Smooth muscle cell of the brain vasculature (primary cell): ENCODE measurements around the gene PRKN.
"Not testable (repeated sequence)": the region's sequence is repeated elsewhere in the genome, so short reads cannot be mapped to it uniquely, and the experiment has no call there.

Experiments used
- DNase-seq: peaks from one replicate; pipeline ENCODE4 v3.0.0-alpha.2; 2012; ENCODE audit warnings: low read depth, low spot score

The PRKN gene

DNA sequence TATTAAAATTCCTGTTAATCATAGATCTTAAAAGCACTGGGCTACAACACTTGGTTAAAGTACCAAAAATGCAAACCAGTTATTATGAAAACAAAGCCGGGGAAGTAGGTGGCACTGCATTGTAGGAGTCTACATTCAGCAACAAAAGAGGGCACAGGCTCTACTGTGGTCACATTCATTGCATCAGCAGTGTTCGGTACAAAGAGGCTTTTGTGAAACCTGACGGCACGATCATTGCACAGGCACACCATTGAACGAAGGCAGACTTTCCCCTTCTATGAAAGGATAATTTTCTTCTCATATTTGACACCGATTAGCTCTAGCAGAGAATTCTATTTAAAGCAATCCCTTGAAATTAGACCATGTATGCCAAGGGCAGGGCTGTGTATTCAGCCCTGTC lies 1409.1 kb downstream of the PRKN start:
- DNase-seq, result no peak

GRCh38 chr6:161316531-161316930 lies 1411.0 kb downstream of the PRKN start:
- no peak for DNase-seq

DNA sequence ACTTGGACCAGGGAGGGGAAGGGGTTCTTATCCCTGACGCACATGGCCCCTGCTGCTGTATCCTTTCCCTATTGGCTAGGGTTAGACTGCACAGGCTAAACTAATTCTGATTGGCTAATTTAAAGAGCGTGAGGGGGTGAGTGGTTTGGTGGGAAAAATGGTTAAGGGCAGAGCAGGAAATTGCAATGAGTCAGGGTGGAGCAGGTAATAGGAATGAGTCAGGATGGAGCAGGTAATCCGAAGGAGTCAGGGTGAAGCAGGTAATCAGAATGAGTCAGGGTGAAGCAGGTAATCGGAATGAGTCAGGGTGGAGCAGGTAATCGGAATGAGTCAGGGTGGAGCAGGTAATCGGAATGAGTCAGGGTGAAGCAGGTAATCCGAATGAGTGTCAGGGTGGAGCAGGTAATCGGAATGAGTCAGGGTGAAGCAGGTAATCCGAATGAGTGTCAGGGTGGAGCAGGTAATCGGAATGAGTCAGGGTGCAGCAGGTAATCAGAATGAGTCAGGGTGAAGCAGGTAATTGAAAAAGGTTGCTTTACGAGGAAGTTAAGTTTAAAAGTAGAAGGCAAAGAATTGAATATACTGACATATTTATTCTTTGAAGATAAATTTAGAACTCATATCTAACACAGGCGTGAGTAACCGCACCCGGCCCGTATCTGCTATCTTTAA lies 1412.2 kb downstream of the PRKN start:
- not testable (repeated sequence) for DNase-seq

DNA sequence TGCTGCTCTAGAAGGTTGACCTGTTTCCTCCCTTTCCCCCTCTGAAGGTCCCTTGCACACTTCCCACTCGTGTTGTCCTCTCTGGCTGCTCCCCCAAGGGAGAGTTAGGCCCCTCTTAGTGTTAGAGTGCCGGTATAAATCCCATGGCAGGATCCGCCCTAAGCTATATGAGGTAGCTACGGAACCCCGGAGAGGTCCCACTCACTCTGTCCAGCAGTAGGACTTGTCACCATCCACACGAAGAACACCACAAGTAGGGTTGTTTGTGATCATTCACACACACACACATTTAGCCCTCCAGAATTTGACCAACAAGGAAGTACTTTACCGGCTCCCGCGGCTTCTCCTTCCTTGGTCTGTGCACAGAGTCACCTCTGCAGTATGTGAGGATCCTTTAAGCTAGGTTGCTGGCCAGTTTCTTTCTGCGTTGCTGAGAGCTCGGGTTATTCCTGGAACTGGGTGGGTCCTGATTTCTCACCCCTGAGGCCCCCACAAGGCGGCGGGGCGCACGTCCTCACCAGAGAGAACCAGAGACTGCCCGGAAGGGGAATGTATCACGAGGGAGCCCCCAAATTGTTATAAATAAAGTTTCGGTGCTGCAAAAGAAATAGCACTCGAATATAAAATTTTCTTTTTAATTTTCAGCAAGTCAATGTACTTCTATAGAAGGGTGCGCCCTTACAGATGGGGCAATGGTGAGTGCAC lies 1412.9 kb downstream of the PRKN start:
- DNase-seq, result not testable (repeated sequence)

GRCh38 chr6:161313940-161314509 lies 1413.5 kb downstream of the PRKN start:
- no peak for DNase-seq

GRCh38 chr6:161313475-161313874 lies 1414.1 kb downstream of the PRKN start:
- DNase-seq, result not testable (repeated sequence)

DNA sequence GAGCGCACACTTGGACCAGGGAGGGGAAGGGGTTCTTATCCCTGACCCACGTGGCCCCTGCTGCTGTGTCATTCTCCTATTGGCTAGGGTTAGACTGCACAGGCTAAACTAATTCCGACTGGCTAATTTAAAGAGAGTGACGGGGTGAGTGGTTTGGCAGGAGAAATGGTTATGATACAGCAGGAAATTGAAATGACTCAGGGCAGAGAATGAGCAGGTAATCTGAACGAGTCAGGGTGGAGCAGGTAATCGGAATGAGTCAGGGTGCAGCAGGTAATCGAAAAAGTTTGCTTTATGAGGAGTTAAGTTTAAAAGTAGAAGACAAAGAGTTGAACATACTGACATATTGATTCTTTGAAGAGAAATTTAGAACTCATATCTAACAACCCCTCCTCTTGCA lies 1417.8 kb downstream of the PRKN start:
- not testable (repeated sequence) for DNase-seq

GRCh38 chr6:161308075-161308655 lies 1419.4 kb downstream of the PRKN start:
- no peak for DNase-seq

- no peak for DNase-seq
Measured at GRCh38 chr6:161305860-161306259, 1421.7 kb downstream of the PRKN start.

DNA sequence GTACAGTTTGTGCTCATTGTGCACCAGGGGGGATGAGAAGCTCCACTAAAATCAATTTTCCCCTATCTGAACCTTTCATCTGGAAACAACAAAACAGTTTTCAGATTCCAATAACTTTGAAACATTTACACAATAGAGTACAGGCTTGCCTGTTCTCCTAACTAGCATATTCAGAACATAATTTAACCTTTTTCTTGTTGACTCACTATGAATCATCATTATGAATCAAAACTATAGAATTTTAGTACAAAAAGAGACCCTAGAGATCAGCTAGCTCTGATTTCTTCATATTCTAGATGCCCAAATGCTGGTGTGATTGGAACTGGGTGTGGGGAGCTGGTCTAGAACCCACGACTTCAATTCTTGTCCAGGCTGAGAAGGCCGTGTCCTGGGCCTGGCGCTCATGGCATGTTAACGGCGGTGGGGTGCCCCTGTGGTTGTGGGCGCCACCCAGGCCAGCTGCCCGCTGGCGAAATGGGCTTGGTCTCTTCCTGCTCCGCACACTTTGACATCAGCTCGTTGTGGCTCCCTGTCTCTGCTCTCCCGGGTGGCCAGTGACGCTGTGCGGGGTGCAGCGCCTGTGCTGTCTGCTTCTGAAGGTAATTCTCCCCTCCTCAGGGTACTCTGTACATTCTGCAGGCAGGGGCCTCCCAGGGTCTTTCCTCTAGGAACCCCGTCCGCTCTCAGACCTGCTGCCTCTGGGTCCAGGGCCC lies 1423.8 kb downstream of the PRKN start:
- DNase-seq, result no peak

- DNase-seq, result no peak
Measured at GRCh38 chr6:161302949-161303348, 1424.6 kb downstream of the PRKN start.

- no peak for DNase-seq
Measured at GRCh38 chr6:161301338-161301737, 1426.2 kb downstream of the PRKN start.

- no peak for DNase-seq
Measured at GRCh38 chr6:161300823-161301222, 1426.7 kb downstream of the PRKN start.

- no peak for DNase-seq
Measured at GRCh38 chr6:161299726-161300125, 1427.8 kb downstream of the PRKN start.
